WTC11 (cell line): ENCODE measurements around the gene PKHD1.

Experiments used
- GABPB1 ChIP-seq: sonication (generic); formaldehyde crosslinking; IDR thresholded peaks from 2 replicates; pipeline ENCODE4 v1.8.1; 2023; ENCODE audit warnings: mild to moderate bottlenecking, missing genetic modification reagents
- OVOL2 ChIP-seq: fragments of 250-450 bp; sonication (Bioruptor Pico); IDR thresholded peaks from 2 replicates; pipeline ENCODE4 v1.9.0; 2021; ENCODE audit warnings: mild to moderate bottlenecking, borderline replicate concordance
- SMAD3 ChIP-seq: sonication (generic); formaldehyde crosslinking; IDR thresholded peaks from 2 replicates; pipeline ENCODE4 v1.8.0; 2022; ENCODE audit warnings: missing genetic modification reagents, mild to moderate bottlenecking, borderline replicate concordance
- STAT6 ChIP-seq: sonication (generic); formaldehyde crosslinking; conservative IDR thresholded peaks from 2 replicates; pipeline ENCODE4 v1.8.1; 2023; ENCODE audit warnings: mild to moderate bottlenecking, low read depth, missing genetic modification reagents, moderate library complexity
- TEAD1 ChIP-seq: sonication (generic); formaldehyde crosslinking; IDR thresholded peaks from 2 replicates; pipeline ENCODE4 v1.8.0; 2022; ENCODE audit warnings: mild to moderate bottlenecking, missing genetic modification reagents
- TEAD4 ChIP-seq: sonication (generic); formaldehyde crosslinking; IDR thresholded peaks from 2 replicates; pipeline ENCODE4 v1.8.0; 2022; ENCODE audit warnings: mild to moderate bottlenecking, missing genetic modification reagents
- USF2 ChIP-seq: sonication (generic); formaldehyde crosslinking; IDR thresholded peaks from 2 replicates; pipeline ENCODE4 v1.8.1; 2023; ENCODE audit warnings: mild to moderate bottlenecking, missing genetic modification reagents, moderate library complexity
- ZNF121 ChIP-seq: sonication (generic); formaldehyde crosslinking; IDR thresholded peaks from 2 replicates; pipeline ENCODE4 v1.8.0; 2023; ENCODE audit warnings: missing genetic modification reagents
- TF ChIP-seq, protein P1 (sequence below): fragments of 200-600 bp; IDR thresholded peaks from 2 replicates; pipeline ENCODE4 v1.8.0; 2022; ENCODE audit warnings: antibody characterized with exemption
- TF ChIP-seq, protein P2 (sequence below): fragments of 250-450 bp; sonication (Bioruptor Pico); IDR thresholded peaks from 2 replicates; pipeline ENCODE4 v1.9.0; 2021; ENCODE audit warnings: mild to moderate bottlenecking
- TF ChIP-seq, protein P3 (sequence below): sonication (generic); formaldehyde crosslinking; IDR thresholded peaks from 2 replicates; pipeline ENCODE4 v1.8.1; 2022; ENCODE audit warnings: low read depth, missing genetic modification reagents, borderline replicate concordance
- TF ChIP-seq, protein P4 (sequence below): sonication (generic); formaldehyde crosslinking; IDR thresholded peaks from 2 replicates; pipeline ENCODE4 v1.8.1; 2023; ENCODE audit warnings: mild to moderate bottlenecking, missing genetic modification reagents, moderate library complexity
- TF ChIP-seq, protein P5 (sequence below): sonication (generic); formaldehyde crosslinking; IDR thresholded peaks from 2 replicates; pipeline ENCODE4 v1.8.1; 2022; ENCODE audit warnings: low read depth, mild to moderate bottlenecking, moderate library complexity, missing genetic modification reagents, borderline replicate concordance

DNA sequence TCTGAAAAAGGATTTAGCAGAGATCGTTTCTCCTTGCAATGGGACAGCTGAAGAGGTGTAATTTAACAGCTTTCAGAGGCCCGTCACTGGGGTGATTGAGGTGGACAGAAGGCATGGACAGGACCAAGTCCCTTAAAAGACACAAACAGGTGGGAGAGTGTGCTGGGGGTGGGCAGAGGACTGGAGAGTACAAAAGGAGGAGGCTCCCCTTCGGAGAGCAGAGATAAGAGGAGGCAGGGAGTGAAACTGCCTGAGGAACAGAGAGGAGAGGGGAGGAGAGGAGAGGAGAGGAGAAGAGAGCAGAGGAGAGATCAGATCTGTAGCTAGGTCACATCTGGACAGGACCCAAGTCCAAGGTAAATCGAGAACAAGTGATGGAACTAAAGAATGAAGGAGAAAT is 48.6 kb upstream of the PKHD1 start:
- TF ChIP-seq, protein P1, sequence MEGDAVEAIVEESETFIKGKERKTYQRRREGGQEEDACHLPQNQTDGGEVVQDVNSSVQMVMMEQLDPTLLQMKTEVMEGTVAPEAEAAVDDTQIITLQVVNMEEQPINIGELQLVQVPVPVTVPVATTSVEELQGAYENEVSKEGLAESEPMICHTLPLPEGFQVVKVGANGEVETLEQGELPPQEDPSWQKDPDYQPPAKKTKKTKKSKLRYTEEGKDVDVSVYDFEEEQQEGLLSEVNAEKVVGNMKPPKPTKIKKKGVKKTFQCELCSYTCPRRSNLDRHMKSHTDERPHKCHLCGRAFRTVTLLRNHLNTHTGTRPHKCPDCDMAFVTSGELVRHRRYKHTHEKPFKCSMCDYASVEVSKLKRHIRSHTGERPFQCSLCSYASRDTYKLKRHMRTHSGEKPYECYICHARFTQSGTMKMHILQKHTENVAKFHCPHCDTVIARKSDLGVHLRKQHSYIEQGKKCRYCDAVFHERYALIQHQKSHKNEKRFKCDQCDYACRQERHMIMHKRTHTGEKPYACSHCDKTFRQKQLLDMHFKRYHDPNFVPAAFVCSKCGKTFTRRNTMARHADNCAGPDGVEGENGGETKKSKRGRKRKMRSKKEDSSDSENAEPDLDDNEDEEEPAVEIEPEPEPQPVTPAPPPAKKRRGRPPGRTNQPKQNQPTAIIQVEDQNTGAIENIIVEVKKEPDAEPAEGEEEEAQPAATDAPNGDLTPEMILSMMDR: no peak
- TF ChIP-seq ZNF121 (CRISPR knock-in tag) (no peak), STAT6 (CRISPR knock-in tag) (no peak), TEAD4 (CRISPR knock-in tag) (no peak), TEAD1 (no peak), GABPB1 (CRISPR knock-in tag) (no peak), USF2 (CRISPR knock-in tag) (no peak), OVOL2 (no peak), SMAD3 (CRISPR knock-in tag) (no peak)
- TF ChIP-seq, protein P2, sequence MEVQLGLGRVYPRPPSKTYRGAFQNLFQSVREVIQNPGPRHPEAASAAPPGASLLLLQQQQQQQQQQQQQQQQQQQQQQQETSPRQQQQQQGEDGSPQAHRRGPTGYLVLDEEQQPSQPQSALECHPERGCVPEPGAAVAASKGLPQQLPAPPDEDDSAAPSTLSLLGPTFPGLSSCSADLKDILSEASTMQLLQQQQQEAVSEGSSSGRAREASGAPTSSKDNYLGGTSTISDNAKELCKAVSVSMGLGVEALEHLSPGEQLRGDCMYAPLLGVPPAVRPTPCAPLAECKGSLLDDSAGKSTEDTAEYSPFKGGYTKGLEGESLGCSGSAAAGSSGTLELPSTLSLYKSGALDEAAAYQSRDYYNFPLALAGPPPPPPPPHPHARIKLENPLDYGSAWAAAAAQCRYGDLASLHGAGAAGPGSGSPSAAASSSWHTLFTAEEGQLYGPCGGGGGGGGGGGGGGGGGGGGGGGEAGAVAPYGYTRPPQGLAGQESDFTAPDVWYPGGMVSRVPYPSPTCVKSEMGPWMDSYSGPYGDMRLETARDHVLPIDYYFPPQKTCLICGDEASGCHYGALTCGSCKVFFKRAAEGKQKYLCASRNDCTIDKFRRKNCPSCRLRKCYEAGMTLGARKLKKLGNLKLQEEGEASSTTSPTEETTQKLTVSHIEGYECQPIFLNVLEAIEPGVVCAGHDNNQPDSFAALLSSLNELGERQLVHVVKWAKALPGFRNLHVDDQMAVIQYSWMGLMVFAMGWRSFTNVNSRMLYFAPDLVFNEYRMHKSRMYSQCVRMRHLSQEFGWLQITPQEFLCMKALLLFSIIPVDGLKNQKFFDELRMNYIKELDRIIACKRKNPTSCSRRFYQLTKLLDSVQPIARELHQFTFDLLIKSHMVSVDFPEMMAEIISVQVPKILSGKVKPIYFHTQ (CRISPR knock-in tag): no peak
- TF ChIP-seq, protein P3, sequence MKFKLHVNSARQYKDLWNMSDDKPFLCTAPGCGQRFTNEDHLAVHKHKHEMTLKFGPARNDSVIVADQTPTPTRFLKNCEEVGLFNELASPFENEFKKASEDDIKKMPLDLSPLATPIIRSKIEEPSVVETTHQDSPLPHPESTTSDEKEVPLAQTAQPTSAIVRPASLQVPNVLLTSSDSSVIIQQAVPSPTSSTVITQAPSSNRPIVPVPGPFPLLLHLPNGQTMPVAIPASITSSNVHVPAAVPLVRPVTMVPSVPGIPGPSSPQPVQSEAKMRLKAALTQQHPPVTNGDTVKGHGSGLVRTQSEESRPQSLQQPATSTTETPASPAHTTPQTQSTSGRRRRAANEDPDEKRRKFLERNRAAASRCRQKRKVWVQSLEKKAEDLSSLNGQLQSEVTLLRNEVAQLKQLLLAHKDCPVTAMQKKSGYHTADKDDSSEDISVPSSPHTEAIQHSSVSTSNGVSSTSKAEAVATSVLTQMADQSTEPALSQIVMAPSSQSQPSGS (CRISPR knock-in tag): no peak
- TF ChIP-seq, protein P4, sequence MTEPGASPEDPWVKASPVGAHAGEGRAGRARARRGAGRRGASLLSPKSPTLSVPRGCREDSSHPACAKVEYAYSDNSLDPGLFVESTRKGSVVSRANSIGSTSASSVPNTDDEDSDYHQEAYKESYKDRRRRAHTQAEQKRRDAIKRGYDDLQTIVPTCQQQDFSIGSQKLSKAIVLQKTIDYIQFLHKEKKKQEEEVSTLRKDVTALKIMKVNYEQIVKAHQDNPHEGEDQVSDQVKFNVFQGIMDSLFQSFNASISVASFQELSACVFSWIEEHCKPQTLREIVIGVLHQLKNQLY: no peak
- TF ChIP-seq, protein P5, sequence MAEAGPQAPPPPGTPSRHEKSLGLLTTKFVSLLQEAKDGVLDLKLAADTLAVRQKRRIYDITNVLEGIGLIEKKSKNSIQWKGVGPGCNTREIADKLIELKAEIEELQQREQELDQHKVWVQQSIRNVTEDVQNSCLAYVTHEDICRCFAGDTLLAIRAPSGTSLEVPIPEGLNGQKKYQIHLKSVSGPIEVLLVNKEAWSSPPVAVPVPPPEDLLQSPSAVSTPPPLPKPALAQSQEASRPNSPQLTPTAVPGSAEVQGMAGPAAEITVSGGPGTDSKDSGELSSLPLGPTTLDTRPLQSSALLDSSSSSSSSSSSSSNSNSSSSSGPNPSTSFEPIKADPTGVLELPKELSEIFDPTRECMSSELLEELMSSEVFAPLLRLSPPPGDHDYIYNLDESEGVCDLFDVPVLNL (CRISPR knock-in tag): no peak
